MM.1S (cell line): Measurements from ENCODE around the gene P3H2.

Source experiments
- DNase-seq: peaks from one replicate; pipeline ENCODE4 v3.0.0-alpha.2; 2015
- H2AFZ ChIP-seq: fragments of 300-600 bp; sonication (generic); 2 replicates; pipeline ENCODE4 v1.6.0; 2016; ENCODE audit warnings: antibody characterized with exemption, low read length
- H3F3A ChIP-seq: fragments of 300-600 bp; sonication (generic); 2 replicates; pipeline ENCODE4 v1.6.1; 2016; ENCODE audit warnings: mild to moderate bottlenecking, antibody characterized with exemption, low read length, moderate library complexity, mixed read lengths; ENCODE audit not compliant: insufficient read depth
- H3K27ac ChIP-seq: fragments of 300-600 bp; sonication (generic); 2 replicates; pipeline ENCODE4 v1.5.1; 2016; ENCODE audit warnings: mild to moderate bottlenecking, low read length
- H3K27me3 ChIP-seq: fragments of 300-600 bp; sonication (generic); replicated peaks from 2 replicates; pipeline ENCODE4 v1.6.0; 2016; ENCODE audit warnings: low read length; ENCODE audit not compliant: insufficient read depth
- H3K36me3 ChIP-seq: fragments of 300-600 bp; sonication (generic); replicated peaks from 2 replicates; pipeline ENCODE4 v1.6.1; 2016; ENCODE audit warnings: mild to moderate bottlenecking, low read length, mixed read lengths; ENCODE audit not compliant: insufficient read depth
- H3K4me1 ChIP-seq: fragments of 300-600 bp; sonication (generic); 2 replicates; pipeline ENCODE4 v1.6.1; 2016; ENCODE audit warnings: low read length, mixed read lengths
- H3K4me2 ChIP-seq: fragments of 300-600 bp; sonication (generic); 2 replicates; pipeline ENCODE4 v1.6.0; 2016; ENCODE audit warnings: low read depth, low read length
- H3K4me3 ChIP-seq: fragments of 300-600 bp; sonication (generic); 2 replicates; pipeline ENCODE4 v1.5.1; 2016; ENCODE audit warnings: low read length, mixed read lengths
- H3K79me2 ChIP-seq: fragments of 300-600 bp; sonication (generic); 2 replicates; pipeline ENCODE4 v1.6.1; 2016; ENCODE audit warnings: mixed run types, low read length, mixed read lengths
- H3K9ac ChIP-seq: fragments of 300-600 bp; sonication (generic); 2 replicates; pipeline ENCODE4 v1.6.1; 2016; ENCODE audit warnings: low read length, mixed read lengths
- H3K9me2 ChIP-seq: fragments of 300-600 bp; sonication (generic); replicated peaks from 2 replicates; pipeline ENCODE4 v1.6.1; 2016; ENCODE audit warnings: mild to moderate bottlenecking, low read length, mixed read lengths; ENCODE audit not compliant: insufficient read depth
- H3K9me3 ChIP-seq: fragments of 300-600 bp; sonication (generic); replicated peaks from 2 replicates; pipeline ENCODE4 v1.6.1; 2016; ENCODE audit warnings: mild to moderate bottlenecking, low read length, mixed read lengths; ENCODE audit not compliant: insufficient read depth
- H4K20me1 ChIP-seq: fragments of 300-600 bp; sonication (generic); 2 replicates; pipeline ENCODE4 v1.6.1; 2016; ENCODE audit warnings: mild to moderate bottlenecking, low read length, moderate library complexity, mixed read lengths; ENCODE audit not compliant: insufficient read depth
- EZH2 ChIP-seq: fragments of 300-600 bp; sonication (generic); optimal IDR thresholded peaks from 2 replicates; pipeline ENCODE3; 2017; ENCODE audit warnings: low read depth, mild to moderate bottlenecking, antibody characterized with exemption, low read length, mixed read lengths
- EZH2phosphoT487 ChIP-seq: fragments of 300-600 bp; sonication (generic); IDR thresholded peaks from 2 replicates; pipeline ENCODE4 v1.6.1; 2018; ENCODE audit warnings: antibody characterized with exemption, low read length
- TF ChIP-seq, protein P1 (sequence below): fragments of 300-600 bp; sonication (generic); IDR thresholded peaks from 2 replicates; pipeline ENCODE4 v1.5.1; 2016; ENCODE audit warnings: antibody characterized with exemption, low read length, mixed read lengths

Gene P3H2

DNA sequence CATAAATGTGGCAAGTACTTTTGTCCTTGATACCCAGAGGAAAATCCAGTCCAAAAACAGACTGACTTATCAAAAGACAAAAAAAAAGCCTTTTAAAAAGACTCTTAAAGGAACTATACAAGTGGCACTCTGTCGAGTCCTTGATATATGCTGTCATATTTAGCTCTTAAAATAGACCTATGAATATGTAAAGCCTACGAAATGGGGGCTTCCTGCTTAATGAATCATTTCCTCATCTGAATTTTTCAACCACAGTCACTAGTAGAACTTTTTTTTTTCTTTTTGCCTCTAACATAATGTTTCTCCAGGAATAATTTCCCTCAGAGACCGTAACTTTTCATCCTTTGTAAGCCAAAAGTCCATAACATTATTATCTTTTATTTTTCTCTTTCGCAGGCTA is 95.8 kb downstream of the P3H2 start:
- no peak overlapping the region for H3K4me2 ChIP-seq
- H3K79me2 ChIP-seq, result no peaks in the 10 kb centered on the region
- H3K27ac ChIP-seq, result no peak overlapping the region
- no peaks in the 10 kb centered on the region for H3F3A ChIP-seq
- H4K20me1 ChIP-seq, result no peaks in the 10 kb centered on the region
- no peaks in the 10 kb centered on the region for H3K4me1 ChIP-seq
- H2AFZ ChIP-seq, result no peak overlapping the region
- no peaks in the 10 kb centered on the region for H3K9me2 ChIP-seq
- no peaks in the 10 kb centered on the region for H3K36me3 ChIP-seq
- no peak for DNase-seq
- TF ChIP-seq EZH2 (no peak), EZH2phosphoT487 (no peak)
- TF ChIP-seq, protein P1, sequence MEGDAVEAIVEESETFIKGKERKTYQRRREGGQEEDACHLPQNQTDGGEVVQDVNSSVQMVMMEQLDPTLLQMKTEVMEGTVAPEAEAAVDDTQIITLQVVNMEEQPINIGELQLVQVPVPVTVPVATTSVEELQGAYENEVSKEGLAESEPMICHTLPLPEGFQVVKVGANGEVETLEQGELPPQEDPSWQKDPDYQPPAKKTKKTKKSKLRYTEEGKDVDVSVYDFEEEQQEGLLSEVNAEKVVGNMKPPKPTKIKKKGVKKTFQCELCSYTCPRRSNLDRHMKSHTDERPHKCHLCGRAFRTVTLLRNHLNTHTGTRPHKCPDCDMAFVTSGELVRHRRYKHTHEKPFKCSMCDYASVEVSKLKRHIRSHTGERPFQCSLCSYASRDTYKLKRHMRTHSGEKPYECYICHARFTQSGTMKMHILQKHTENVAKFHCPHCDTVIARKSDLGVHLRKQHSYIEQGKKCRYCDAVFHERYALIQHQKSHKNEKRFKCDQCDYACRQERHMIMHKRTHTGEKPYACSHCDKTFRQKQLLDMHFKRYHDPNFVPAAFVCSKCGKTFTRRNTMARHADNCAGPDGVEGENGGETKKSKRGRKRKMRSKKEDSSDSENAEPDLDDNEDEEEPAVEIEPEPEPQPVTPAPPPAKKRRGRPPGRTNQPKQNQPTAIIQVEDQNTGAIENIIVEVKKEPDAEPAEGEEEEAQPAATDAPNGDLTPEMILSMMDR, result no peak
- no peaks in the 10 kb centered on the region for H3K27me3 ChIP-seq
- H3K9me3 ChIP-seq, result no peaks in the 10 kb centered on the region
- no peak overlapping the region for H3K4me3 ChIP-seq
- H3K9ac ChIP-seq, result no peak overlapping the region

DNA sequence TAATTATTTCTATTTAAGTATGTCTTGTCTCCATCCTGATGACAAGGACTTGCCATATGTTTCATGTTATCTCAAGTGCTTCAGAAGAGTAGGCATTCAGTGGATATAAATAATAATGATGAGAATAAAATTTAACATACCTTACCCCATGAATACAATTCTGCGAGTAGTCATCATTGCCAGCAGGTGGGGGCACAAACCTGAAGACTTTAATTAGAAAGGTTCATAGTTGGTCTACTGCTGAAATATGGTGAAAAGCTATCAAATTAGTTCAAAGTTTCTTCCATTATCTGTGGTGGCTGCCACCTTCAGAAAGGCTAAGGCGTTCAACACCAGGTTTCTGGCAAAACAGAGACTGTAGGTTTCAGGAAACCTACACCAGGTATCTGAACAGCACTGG is 100.9 kb downstream of the P3H2 start:
- Histone ChIP-seq H3K79me2 (no peaks in the 10 kb centered on the region), H3K9me2 (no peaks in the 10 kb centered on the region), H3K27ac (no peak overlapping the region)

DNA sequence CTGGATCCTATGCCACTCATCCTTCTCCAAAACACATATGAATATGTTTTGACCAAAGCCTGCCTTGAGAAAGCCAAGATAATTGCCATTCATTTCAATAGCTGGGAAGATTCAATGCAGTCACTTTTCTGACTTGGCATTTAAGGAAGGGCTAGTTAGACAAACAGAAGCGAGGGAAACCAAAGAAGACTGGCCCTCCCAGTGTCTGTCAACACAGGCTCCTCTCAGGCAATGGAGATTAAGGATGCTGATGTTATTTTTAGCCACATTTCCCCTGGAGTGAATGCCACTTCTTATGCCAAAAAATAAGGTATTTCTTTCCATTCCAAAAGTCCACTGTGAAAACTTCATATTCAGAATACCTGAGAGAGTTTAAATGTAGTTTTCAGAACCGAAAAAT is 101.7 kb downstream of the P3H2 start:
- no peaks in the 10 kb centered on the region for H3K36me3 ChIP-seq
- H2AFZ ChIP-seq, result no peak overlapping the region
- no peaks in the 10 kb centered on the region for H3K27me3 ChIP-seq
- DNase-seq, result no peak
- H3K27ac ChIP-seq, result no peak overlapping the region
- no peaks in the 10 kb centered on the region for H3K79me2 ChIP-seq
- no peak overlapping the region for H3K4me2 ChIP-seq
- no peaks in the 10 kb centered on the region for H3K9me3 ChIP-seq
- no peaks in the 10 kb centered on the region for H3K4me1 ChIP-seq
- H3F3A ChIP-seq, result no peaks in the 10 kb centered on the region
- no peak overlapping the region for H3K4me3 ChIP-seq
- no peak for TF ChIP-seq EZH2phosphoT487
- TF ChIP-seq, protein P1, result no peak
- no peak for TF ChIP-seq EZH2
- H3K9me2 ChIP-seq, result no peaks in the 10 kb centered on the region
- H4K20me1 ChIP-seq, result no peaks in the 10 kb centered on the region
- H3K9ac ChIP-seq, result no peak overlapping the region

More for the DNA sequence above, 100.9 kb downstream of the P3H2 start:
- Histone ChIP-seq H3K9me3 (no peaks in the 10 kb centered on the region), H3K4me1 (no peaks in the 10 kb centered on the region), H3K4me2 (no peak overlapping the region), H3F3A (no peaks in the 10 kb centered on the region), H3K27me3 (no peaks in the 10 kb centered on the region), H3K9ac (no peak overlapping the region), H2AFZ (no peak overlapping the region), H3K4me3 (no peak overlapping the region), H3K36me3 (no peaks in the 10 kb centered on the region), H4K20me1 (no peaks in the 10 kb centered on the region)
- no peak for DNase-seq
- TF ChIP-seq EZH2phosphoT487 (no peak), EZH2 (no peak)
- TF ChIP-seq, protein P1, result no peak
